Brain microvascular endothelial cell (primary cell): Measurements from ENCODE around the gene DERA.

Experiments
- DNase-seq: peaks from one replicate; pipeline ENCODE4 v3.0.0-alpha.2; 2020
- H3K27ac ChIP-seq: fragments of 250-450 bp; sonication (Bioruptor Pico); 2 replicates; pipeline ENCODE4 v1.5.1; 2020; ENCODE audit warnings: mild to moderate bottlenecking, moderate library complexity
- H3K27me3 ChIP-seq: fragments of 250-450 bp; sonication (Bioruptor Pico); replicated peaks from 2 replicates; pipeline ENCODE4 v1.5.1; 2020; ENCODE audit warnings: mild to moderate bottlenecking
- H3K36me3 ChIP-seq: fragments of 250-450 bp; sonication (Bioruptor Pico); replicated peaks from 2 replicates; pipeline ENCODE4 v1.5.1; 2020; ENCODE audit warnings: mild to moderate bottlenecking
- H3K4me3 ChIP-seq: 2 replicates; pipeline ENCODE4 v1.5.1; 2011; ENCODE audit warnings: low read depth, mild to moderate bottlenecking, control low read depth, low read length, moderate library complexity
- in situ Hi-C: cut with HindIII; loops from 2 replicates; pipeline ENCODE4 v1.10.0; 2017; ENCODE audit warnings: low sequenced_read_pairs, low pct_ligation_motif_present
- TF ChIP-seq, protein P1 (sequence below): IDR thresholded peaks from 2 replicates; pipeline ENCODE4 v1.5.1; 2011; ENCODE audit warnings: low read depth, mild to moderate bottlenecking, moderate library complexity, low read length, control low read depth, inconsistent platforms; ENCODE audit errors: missing control alignments

The DERA gene

DNA sequence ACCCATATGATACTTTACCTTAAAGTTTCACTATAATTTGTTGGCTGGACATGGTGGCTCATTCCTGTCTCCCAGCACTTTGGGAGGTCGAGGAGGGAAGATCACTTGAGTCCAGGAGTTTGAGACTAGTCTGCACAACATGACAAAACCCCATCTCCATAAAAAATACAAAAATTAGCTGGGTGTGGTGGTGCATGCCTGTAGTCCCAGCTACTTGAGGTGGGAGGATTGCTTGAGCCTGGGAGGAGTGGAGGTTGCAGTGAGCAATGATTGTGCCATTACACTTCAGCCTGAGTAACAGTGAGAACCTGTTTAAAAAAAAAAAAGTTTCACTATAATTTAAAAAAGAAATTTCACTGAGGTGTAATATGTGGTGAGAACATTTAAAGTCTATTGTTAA, 21.2 kb downstream of the DERA start:
- in situ Hi-C loops: no loop called here
- DNase-seq: no peak
- Histone ChIP-seq H3K27ac (no peak overlapping the region), H3K27me3 (no peaks in the 10 kb centered on the region), H3K36me3 (no peaks in the 10 kb centered on the region), H3K4me3 (no peak overlapping the region)
- TF ChIP-seq, protein P1, sequence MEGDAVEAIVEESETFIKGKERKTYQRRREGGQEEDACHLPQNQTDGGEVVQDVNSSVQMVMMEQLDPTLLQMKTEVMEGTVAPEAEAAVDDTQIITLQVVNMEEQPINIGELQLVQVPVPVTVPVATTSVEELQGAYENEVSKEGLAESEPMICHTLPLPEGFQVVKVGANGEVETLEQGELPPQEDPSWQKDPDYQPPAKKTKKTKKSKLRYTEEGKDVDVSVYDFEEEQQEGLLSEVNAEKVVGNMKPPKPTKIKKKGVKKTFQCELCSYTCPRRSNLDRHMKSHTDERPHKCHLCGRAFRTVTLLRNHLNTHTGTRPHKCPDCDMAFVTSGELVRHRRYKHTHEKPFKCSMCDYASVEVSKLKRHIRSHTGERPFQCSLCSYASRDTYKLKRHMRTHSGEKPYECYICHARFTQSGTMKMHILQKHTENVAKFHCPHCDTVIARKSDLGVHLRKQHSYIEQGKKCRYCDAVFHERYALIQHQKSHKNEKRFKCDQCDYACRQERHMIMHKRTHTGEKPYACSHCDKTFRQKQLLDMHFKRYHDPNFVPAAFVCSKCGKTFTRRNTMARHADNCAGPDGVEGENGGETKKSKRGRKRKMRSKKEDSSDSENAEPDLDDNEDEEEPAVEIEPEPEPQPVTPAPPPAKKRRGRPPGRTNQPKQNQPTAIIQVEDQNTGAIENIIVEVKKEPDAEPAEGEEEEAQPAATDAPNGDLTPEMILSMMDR: no peak

DNA sequence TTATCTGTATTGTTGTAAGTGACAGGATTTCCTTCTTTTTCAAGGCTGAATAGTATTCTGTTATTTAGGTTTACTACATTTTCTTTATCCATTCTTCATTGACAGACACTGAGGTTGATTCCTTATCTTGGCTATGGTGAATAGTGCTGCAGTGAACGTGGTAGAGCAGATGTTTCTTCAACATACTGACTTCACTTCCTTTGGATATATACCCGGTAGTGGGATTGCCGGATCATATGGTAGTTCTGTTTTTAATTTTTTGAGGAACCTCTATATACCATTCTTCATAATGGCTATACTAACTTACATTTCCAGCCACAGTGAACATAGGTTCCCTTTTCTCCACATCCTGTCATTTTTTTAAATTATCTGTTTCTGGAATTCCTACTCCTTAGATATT, 21.8 kb downstream of the DERA start:
- in situ Hi-C loops: no loop called here
- Histone ChIP-seq H3K36me3 (no peaks in the 10 kb centered on the region), H3K4me3 (no peak overlapping the region), H3K27ac (no peak overlapping the region), H3K27me3 (no peaks in the 10 kb centered on the region)
- TF ChIP-seq, protein P1: no peak
- DNase-seq: no peak

DNA sequence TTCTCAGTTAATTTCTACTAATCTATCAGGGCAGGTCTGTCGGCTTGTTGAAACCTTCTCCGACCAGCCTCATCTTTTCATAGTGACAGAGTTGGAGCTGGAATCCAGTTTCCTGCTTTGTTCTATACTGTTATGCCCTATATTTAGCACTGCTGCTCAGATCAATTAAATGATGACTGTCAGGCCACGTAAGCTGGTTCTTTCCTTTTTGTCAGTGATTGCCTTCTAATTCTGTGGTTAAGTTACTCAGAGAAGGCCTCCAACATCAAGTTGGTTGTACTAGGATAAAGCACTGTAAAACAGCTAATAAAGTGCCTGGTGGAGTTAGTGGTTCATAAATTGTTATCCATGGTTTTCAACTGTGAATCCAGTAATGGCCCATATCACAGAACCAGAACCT, 22.6 kb downstream of the DERA start:
- Histone ChIP-seq H3K36me3 (no peaks in the 10 kb centered on the region), H3K4me3 (no peak overlapping the region), H3K27me3 (no peaks in the 10 kb centered on the region), H3K27ac (no peak overlapping the region)
- in situ Hi-C loops: no loop called here
- TF ChIP-seq, protein P1: no peak
- no peak for DNase-seq

DNA sequence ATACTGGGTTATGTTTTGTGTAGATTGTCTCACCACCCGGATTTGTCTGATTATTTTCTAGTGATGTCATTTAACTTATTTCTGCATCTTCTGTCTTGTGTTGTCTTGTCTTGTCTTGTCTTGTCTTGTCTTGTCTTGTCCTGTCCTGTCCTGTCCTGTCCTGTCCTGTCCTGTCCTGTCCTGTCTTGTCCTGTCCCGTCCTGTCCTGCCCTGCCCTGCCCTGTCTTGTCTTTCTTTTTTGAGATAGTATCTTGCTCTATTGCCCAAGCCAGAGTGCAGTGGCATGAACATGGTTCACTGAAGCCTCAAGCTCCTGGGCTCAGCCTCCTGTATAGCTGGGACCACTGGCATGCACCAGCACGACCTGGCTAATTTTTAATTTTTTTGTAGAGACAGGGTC, 25.6 kb downstream of the DERA start:
- DNase-seq: no peak
- Histone ChIP-seq H3K27ac (no peak overlapping the region), H3K4me3 (no peak overlapping the region), H3K27me3 (no peaks in the 10 kb centered on the region), H3K36me3 (no peaks in the 10 kb centered on the region)
- TF ChIP-seq, protein P1: no peak
- in situ Hi-C loops: no loop called here

DNA sequence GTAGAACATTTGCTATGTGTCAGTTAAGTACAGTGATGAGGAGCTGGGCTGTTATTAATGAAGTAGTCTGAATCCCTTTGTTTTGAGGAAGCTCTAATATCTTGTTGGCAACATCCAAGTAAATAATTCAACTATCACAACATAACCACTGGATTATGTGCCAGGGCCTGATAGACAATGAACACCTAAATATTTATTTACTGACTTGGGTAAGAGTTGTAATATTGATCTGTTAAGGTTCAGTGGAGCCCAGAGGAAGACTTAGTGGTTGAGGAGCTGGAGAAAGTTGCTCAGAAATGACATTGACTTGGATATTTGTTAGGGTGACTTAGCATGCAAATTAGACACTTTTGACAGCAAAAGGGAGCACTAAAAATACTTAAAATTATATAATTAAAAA, 26.8 kb downstream of the DERA start:
- in situ Hi-C loops: no loop called here
- TF ChIP-seq, protein P1: no peak

DNA sequence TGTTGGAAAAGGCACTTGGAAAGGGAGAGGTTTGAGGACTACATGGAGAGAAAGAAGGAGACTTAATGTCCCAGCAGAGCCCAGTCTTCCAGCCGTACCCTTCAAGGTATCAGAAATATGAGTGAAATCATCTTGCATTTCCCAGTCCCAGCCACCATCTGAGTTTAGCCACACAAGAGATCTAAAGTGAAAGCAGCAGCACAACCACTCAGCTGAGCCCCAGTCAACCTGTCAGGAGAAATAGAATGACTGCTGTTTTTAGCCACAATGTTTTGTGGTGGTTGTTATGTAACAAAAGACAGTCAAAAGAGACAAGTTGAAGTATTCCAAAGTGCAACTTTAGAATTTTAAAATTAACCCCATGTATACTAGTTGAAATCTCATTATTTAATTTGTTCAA, 28.0 kb downstream of the DERA start:
- DNase-seq: no peak
- Histone ChIP-seq H3K4me3 (no peak overlapping the region), H3K36me3 (no peaks in the 10 kb centered on the region), H3K27me3 (no peaks in the 10 kb centered on the region), H3K27ac (no peak overlapping the region)
- TF ChIP-seq, protein P1: no peak
- in situ Hi-C loops: no loop called here

More for the DNA sequence above, 26.8 kb downstream of the DERA start:
- no peak for DNase-seq
- Histone ChIP-seq H3K36me3 (no peaks in the 10 kb centered on the region), H3K4me3 (no peak overlapping the region), H3K27me3 (no peaks in the 10 kb centered on the region), H3K27ac (no peak overlapping the region)
